ENCODE measurements around the gene GBP7.

GBP7 gene

DNA sequence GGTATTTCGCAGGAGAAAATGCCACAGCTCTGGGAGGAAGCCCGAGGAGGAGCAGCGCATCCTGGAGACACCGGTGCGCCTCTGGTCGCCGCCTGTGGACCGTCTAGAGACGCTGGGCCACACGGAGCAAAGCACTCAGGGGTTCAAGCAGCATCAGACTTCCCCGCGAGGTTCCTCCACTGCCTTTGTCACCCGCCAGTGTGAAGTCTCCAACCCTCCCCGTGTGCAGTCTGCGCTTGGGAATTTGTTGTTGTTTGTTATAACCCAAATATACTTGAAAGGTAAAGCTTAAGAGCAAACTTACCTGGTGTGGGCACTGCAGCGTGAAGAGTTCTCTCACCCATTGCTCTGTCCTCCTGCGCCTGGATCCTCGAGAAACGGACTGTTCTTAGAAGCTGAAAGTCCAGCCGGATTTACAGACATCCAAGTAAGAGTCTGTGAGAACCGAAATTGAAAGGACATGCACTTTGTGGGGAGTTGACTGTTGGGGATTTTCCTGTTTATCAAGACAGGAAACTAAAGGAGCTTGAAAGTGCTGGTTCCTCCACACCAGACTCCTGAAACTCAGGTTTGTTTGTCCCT, 22.8 kb upstream of the GBP7 start, which contains the start of gene GBP4:
Gene GBP4, minus strand, starts transcription at position 452 of the 582 bp plus-strand sequence. Its CDS starts 108 bp downstream, at position 344.
- Histone ChIP-seq H3K9ac (ENCODE audit: low read length) (no peak within 1 kb of the TSS), H3K9me3 (ENCODE audit: control insufficient read depth, low read depth, low read length) (no peaks in the 10 kb centered on the region), H3K27ac (ENCODE audit: low read length) (no peak within 1 kb of the TSS), H3K27me3 (ENCODE audit: control insufficient read depth, insufficient read depth, low read length) (no peaks in the 10 kb centered on the region), H3K4me3 (ENCODE audit: low read length) (no peak within 1 kb of the TSS), H3K36me3 (ENCODE audit: control insufficient read depth, low read depth, low read length) (no peaks in the 10 kb centered on the region), H3K4me1 (ENCODE audit: control insufficient read depth, low read depth, low read length) (no peaks in the 10 kb centered on the region)

DNA sequence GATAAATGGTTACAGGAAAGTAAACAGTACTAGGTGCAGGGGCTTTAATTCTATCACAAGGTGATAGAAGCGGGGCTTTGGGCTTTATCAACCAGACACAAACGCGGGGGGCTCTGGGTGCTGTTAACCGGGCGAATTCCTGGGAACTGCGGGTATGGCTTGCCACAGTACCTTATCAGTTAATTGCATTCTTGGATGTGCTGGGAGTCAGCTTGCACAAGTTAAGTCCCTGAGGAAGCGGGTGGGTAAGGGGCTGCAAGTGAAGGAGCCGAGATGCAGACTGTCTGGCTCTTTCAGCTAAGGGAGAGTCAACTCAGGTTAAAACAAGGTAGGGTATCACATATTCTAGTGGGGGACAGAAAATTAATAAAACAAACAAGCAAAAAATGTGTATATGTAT, 22.3 kb upstream of the GBP7 start:
- Histone ChIP-seq H3K9ac (ENCODE audit: low read length) (no peak overlapping the region), H3K4me1 (ENCODE audit: control insufficient read depth, low read depth, low read length) (no peaks in the 10 kb centered on the region), H3K27me3 (ENCODE audit: control insufficient read depth, insufficient read depth, low read length) (no peaks in the 10 kb centered on the region), H3K36me3 (ENCODE audit: control insufficient read depth, low read depth, low read length) (no peaks in the 10 kb centered on the region), H3K4me3 (ENCODE audit: low read length) (no peak overlapping the region), H3K9me3 (ENCODE audit: control insufficient read depth, low read depth, low read length) (no peaks in the 10 kb centered on the region), H3K27ac (ENCODE audit: low read length) (no peak overlapping the region)

DNA sequence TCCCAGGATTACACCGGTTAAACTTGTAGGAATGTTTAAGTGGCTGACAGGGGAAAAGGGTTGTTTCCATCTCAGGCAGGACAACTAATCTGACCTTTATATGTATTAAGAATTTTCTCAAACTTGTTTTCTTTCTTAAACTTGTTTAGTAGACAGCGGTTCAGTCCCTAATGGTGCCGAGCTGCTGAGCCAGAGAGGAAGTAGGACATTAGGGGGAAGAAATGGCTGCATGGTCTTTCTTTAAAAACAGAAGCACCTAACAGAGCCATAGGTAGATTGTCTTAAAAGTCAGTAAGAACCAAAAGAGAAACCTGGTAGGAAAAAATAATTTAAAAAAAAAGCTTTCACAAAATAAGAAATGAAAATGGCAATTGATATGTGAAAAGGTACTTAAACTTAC, 19.7 kb upstream of the GBP7 start:
- Histone ChIP-seq H3K4me3 (ENCODE audit: low read length) (no peak overlapping the region), H3K4me1 (ENCODE audit: control insufficient read depth, low read depth, low read length) (no peaks in the 10 kb centered on the region)

DNA sequence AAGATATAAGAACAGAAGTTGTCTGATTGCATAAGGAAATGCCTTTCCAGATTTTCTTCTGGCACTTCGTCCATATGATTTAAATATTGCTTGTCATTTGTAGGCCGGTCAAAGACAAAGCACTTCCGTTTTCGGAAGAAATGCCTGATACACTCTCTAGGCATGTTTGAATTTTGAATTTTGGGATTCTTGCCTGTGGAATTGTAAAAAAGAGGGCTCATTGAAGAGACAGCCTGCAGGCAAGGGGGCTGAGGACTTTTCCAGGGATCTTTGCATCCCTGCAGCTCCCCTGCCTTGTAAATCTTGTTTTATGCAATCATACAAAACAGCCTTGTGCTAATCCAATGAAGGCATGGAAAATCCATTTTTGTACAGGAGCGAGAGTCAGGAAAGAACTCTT, 15.5 kb upstream of the GBP7 start:
- no peak overlapping the region for H3K27ac ChIP-seq (ENCODE audit: low read length)

More for the DNA sequence above, 19.7 kb upstream of the GBP7 start:
- no peaks in the 10 kb centered on the region for H3K9me3 ChIP-seq (ENCODE audit: control insufficient read depth, low read depth, low read length)
- no peak overlapping the region for H3K9ac ChIP-seq (ENCODE audit: low read length)
- no peaks in the 10 kb centered on the region for H3K36me3 ChIP-seq (ENCODE audit: control insufficient read depth, low read depth, low read length)
- H3K27me3 ChIP-seq (ENCODE audit: control insufficient read depth, insufficient read depth, low read length): no peaks in the 10 kb centered on the region
- H3K27ac ChIP-seq (ENCODE audit: low read length): no peak overlapping the region

DNA sequence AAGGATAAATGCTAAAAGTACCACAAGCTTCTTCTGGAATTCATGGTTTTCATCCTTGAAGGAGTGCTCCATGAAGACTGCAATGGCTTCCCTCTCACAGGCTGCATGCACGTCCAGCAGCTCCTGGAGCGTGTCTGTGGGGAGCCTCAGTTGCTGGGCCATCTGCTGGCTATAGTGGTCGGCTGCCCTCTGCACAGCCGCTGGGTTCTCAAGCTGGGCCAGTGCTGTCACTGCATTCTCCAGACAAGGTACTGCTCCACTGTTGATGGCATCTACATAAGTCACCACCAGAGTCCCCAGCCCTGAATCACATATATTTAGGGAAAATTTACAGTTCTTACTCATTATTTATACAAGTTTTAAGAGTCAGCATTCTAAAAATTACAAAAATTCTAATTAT, 14.2 kb upstream of the GBP7 start:
- no peak overlapping the region for H3K9ac ChIP-seq (ENCODE audit: low read length)
- no peak overlapping the region for H3K4me3 ChIP-seq (ENCODE audit: low read length)
- H3K36me3 ChIP-seq (ENCODE audit: control insufficient read depth, low read depth, low read length): no peaks in the 10 kb centered on the region
- no peak overlapping the region for H3K27ac ChIP-seq (ENCODE audit: low read length)
- H3K9me3 ChIP-seq (ENCODE audit: control insufficient read depth, low read depth, low read length): no peaks in the 10 kb centered on the region
- H3K27me3 ChIP-seq (ENCODE audit: control insufficient read depth, insufficient read depth, low read length): no peaks in the 10 kb centered on the region
- H3K4me1 ChIP-seq (ENCODE audit: control insufficient read depth, low read depth, low read length): no peaks in the 10 kb centered on the region

More for the DNA sequence above, 15.5 kb upstream of the GBP7 start:
- no peaks in the 10 kb centered on the region for H3K36me3 ChIP-seq (ENCODE audit: control insufficient read depth, low read depth, low read length)
- H3K27me3 ChIP-seq (ENCODE audit: control insufficient read depth, insufficient read depth, low read length): no peaks in the 10 kb centered on the region
- no peak overlapping the region for H3K9ac ChIP-seq (ENCODE audit: low read length)
- no peaks in the 10 kb centered on the region for H3K9me3 ChIP-seq (ENCODE audit: control insufficient read depth, low read depth, low read length)
- H3K4me1 ChIP-seq (ENCODE audit: control insufficient read depth, low read depth, low read length): no peaks in the 10 kb centered on the region
- no peak overlapping the region for H3K4me3 ChIP-seq (ENCODE audit: low read length)

DNA sequence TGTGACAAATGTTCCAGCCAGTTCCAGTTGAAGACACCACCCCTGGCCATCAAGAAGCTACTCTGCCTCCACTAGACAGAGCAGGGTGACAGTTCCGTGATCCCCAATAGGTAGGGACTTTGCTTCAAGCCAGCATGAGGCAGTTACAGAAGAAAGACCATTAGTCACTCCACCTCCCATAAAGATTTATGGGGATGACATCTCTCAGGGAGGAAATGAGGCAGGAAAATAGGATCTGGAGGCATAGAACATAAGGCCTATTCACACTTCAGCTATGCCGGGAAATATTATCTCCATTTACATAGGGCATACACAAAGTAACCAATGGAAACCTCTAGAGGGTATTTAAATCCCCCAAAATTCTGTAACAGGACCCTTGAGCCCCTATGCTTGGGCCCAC, 3.5 kb upstream of the GBP7 start:
- Histone ChIP-seq H3K4me1 (ENCODE audit: control insufficient read depth, low read depth, low read length) (no peaks in the 10 kb centered on the region), H3K36me3 (ENCODE audit: control insufficient read depth, low read depth, low read length) (no peaks in the 10 kb centered on the region), H3K9ac (ENCODE audit: low read length) (no peak overlapping the region), H3K4me3 (ENCODE audit: low read length) (no peak overlapping the region), H3K27ac (ENCODE audit: low read length) (no peak overlapping the region), H3K9me3 (ENCODE audit: control insufficient read depth, low read depth, low read length) (no peaks in the 10 kb centered on the region), H3K27me3 (ENCODE audit: control insufficient read depth, insufficient read depth, low read length) (no peaks in the 10 kb centered on the region)

DNA sequence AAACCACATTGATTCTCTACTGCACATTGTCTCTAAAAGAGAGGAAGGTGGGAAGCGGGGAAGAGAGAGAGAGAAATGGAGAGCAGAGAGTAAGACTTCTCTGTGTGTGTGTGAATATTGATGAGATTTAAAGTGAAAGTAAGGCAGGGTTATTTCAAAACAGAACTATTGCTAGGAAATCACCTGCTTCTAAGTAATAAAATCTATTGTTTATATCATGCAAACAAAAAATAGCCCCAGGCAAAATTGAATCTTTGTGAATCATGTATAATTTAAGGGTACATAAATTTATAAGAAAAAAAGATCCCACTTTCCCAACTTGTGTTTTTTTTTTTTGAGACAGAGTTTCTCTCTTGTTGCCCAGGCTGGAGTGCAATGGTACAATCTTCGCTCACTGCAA, 1.2 kb upstream of the GBP7 start:
- H3K4me3 ChIP-seq (ENCODE audit: low read length): no peak overlapping the region
- no peaks in the 10 kb centered on the region for H3K4me1 ChIP-seq (ENCODE audit: control insufficient read depth, low read depth, low read length)
- no peaks in the 10 kb centered on the region for H3K9me3 ChIP-seq (ENCODE audit: control insufficient read depth, low read depth, low read length)
- H3K9ac ChIP-seq (ENCODE audit: low read length): no peak overlapping the region
- no peaks in the 10 kb centered on the region for H3K36me3 ChIP-seq (ENCODE audit: control insufficient read depth, low read depth, low read length)
- H3K27ac ChIP-seq (ENCODE audit: low read length): no peak overlapping the region
- H3K27me3 ChIP-seq (ENCODE audit: control insufficient read depth, insufficient read depth, low read length): no peaks in the 10 kb centered on the region

DNA sequence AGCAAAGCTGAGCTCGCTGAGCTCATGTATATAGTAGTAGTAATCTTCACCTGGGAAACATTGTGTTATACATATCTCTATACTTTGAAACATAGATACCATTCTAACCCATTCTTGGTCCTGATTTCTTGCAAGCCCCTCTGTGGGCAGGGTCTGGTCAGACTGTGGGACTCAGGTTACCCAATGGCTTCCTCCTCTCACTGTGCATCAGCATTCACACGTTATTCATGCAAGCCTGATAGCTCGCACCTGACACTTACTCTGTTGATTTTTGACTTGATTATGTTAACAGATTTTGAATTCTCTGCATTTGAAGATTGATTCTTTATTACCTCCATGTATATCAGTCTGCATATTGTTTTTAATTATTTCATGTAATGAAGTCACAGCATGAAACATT, 1.3 kb downstream of the GBP7 start:
- no peaks in the 10 kb centered on the region for H3K36me3 ChIP-seq (ENCODE audit: control insufficient read depth, low read depth, low read length)
- no peaks in the 10 kb centered on the region for H3K4me1 ChIP-seq (ENCODE audit: control insufficient read depth, low read depth, low read length)
- H3K27me3 ChIP-seq (ENCODE audit: control insufficient read depth, insufficient read depth, low read length): no peaks in the 10 kb centered on the region
- no peaks in the 10 kb centered on the region for H3K9me3 ChIP-seq (ENCODE audit: control insufficient read depth, low read depth, low read length)
- H3K9ac ChIP-seq (ENCODE audit: low read length): no peak overlapping the region
- no peak overlapping the region for H3K27ac ChIP-seq (ENCODE audit: low read length)
- H3K4me3 ChIP-seq (ENCODE audit: low read length): no peak overlapping the region

DNA sequence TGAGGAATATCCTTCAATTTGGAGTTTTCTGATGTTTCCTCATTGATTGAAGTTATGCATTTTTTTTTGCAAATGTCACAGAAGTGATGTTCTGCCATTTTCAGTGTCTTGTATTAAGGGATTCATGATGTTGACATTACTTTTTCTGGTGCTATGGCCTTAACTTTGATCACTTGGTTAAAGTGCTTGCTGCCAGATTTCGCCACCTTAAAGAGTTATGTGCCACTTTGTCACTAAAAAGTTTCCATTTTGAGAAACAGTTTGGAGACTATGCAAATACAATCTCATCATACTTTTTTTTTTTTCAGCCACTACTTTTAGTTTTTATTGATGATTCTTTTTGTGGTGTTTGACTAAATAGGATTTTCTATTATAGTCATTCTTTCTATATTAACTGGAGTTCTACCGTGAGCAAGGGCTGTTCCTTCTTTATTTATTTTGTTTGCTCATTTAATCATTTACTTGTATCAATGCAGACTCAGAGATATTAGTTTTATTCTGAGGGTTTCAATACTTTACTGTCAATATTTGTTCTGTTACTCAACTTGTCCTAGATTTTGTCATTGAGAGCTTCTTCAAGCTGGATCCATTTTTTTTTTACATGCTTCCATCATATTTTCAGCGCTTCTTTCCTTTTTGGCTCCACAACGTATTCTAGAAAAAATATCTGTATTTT, 3.2 kb downstream of the GBP7 start:
- Histone ChIP-seq H3K27ac (ENCODE audit: low read length) (no peak overlapping the region), H3K36me3 (ENCODE audit: control insufficient read depth, low read depth, low read length) (no peaks in the 10 kb centered on the region), H3K4me3 (ENCODE audit: low read length) (no peak overlapping the region), H3K9me3 (ENCODE audit: control insufficient read depth, low read depth, low read length) (no peaks in the 10 kb centered on the region), H3K9ac (ENCODE audit: low read length) (no peak overlapping the region), H3K4me1 (ENCODE audit: control insufficient read depth, low read depth, low read length) (no peaks in the 10 kb centered on the region), H3K27me3 (ENCODE audit: control insufficient read depth, insufficient read depth, low read length) (no peaks in the 10 kb centered on the region)

DNA sequence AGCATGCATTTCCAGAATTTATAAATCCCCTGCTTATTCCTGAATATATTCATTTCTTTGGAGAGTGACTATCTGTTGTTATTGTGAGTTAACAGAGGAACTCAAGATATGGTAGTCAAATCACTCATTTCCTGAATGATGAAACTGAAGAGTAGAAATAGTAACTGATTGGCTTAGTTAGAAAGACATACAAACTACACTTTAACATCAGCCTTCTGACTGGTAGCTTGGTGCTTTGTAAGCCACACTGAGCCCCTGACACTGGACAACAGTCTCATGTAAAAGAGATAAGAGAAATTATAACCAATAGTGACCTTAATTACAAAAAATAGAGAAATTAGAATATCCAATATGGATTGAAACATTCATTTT, 4.8 kb downstream of the GBP7 start:
- Histone ChIP-seq H3K9ac (ENCODE audit: low read length) (no peak overlapping the region), H3K36me3 (ENCODE audit: control insufficient read depth, low read depth, low read length) (no peaks in the 10 kb centered on the region), H3K9me3 (ENCODE audit: control insufficient read depth, low read depth, low read length) (no peaks in the 10 kb centered on the region), H3K27me3 (ENCODE audit: control insufficient read depth, insufficient read depth, low read length) (no peaks in the 10 kb centered on the region), H3K4me3 (ENCODE audit: low read length) (no peak overlapping the region), H3K4me1 (ENCODE audit: control insufficient read depth, low read depth, low read length) (no peaks in the 10 kb centered on the region), H3K27ac (ENCODE audit: low read length) (no peak overlapping the region)

DNA sequence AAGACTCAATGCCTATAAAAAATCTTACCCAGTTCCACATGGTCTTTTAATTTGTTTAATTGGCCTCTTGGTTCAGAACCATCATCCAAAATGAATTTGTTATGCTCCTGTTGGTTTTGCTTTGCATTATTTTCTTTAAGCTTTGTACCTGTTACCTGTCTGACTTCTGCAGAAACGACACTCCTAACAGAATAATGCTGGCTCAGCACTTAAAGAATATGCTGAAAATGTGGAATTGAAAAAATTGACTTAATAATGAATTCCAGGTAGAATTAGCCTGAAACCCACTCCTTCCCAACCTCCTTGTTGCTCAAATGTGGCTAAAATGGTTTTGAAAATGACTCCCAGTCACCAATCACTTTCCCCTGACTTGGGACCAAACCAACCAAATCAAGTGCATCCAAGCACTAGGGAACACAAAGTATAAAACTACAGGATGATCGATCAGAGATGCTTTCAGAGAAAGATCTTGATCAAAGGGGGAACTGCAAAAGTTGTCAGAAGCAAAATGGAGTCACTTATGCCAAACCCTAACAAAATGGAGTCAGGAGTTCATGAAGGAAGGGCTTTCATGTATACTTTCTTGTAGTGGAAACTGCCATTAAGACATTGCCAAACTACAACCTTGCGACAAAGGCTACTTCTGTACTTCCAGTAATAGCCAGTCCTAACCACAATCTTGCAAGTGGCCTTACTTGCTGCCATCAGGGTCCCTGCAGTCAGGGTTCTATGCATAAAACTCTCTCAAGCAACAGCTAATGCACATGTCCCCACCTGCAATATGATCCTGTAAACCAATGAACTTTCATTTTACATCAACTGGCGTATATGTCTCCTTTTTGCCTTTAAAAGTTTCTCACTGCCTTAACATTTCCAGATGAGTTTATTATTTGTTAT, 5.4 kb downstream of the GBP7 start:
- Histone ChIP-seq H3K9ac (ENCODE audit: low read length) (no peak overlapping the region), H3K4me1 (ENCODE audit: control insufficient read depth, low read depth, low read length) (no peaks in the 10 kb centered on the region), H3K9me3 (ENCODE audit: control insufficient read depth, low read depth, low read length) (no peaks in the 10 kb centered on the region), H3K27ac (ENCODE audit: low read length) (no peak overlapping the region), H3K36me3 (ENCODE audit: control insufficient read depth, low read depth, low read length) (no peaks in the 10 kb centered on the region), H3K27me3 (ENCODE audit: control insufficient read depth, insufficient read depth, low read length) (no peaks in the 10 kb centered on the region), H3K4me3 (ENCODE audit: low read length) (no peak overlapping the region)

Measured in iPS-18a (cell line).